Endothelial cell of umbilical vein (primary cell): Measurements from ENCODE around the gene ATOSB.

Experiments used
- EZH2 ChIP-seq: IDR thresholded peaks from 2 replicates; pipeline ENCODE4 v1.6.1; 2012; ENCODE audit warnings: borderline replicate concordance, low read depth, mild to moderate bottlenecking, moderate library complexity, low read length, inconsistent platforms; ENCODE audit not compliant: severe bottlenecking
- FOS ChIP-seq: IDR thresholded peaks from 2 replicates; pipeline ENCODE4 v1.6.1; 2011; ENCODE audit warnings: mild to moderate bottlenecking, low read length, moderate library complexity, borderline replicate concordance; ENCODE audit not compliant: insufficient read depth
- GATA2 ChIP-seq: IDR thresholded peaks from 2 replicates; pipeline ENCODE4 v1.7.0; 2011; ENCODE audit warnings: low read depth, mild to moderate bottlenecking, moderate library complexity, mixed read lengths, low read length; ENCODE audit not compliant: insufficient read length, insufficient read depth
- JUN ChIP-seq: IDR thresholded peaks from 2 replicates; pipeline ENCODE4 v1.6.1; 2011; ENCODE audit warnings: borderline replicate concordance, low read depth; ENCODE audit not compliant: insufficient read length, insufficient read depth
- MYC ChIP-seq: IDR thresholded peaks from one replicate; pipeline ENCODE4 v1.6.1; 2011; ENCODE audit warnings: mild to moderate bottlenecking, low read depth, low read length
- POLR2A ChIP-seq: IDR thresholded peaks from 2 replicates; pipeline ENCODE4 v1.6.1; 2012; ENCODE audit warnings: low read depth, mild to moderate bottlenecking, control low read depth, low read length
- POLR2AphosphoS5 ChIP-seq: IDR thresholded peaks from 2 replicates; pipeline ENCODE4 v1.6.1; 2012; ENCODE audit warnings: low read depth, mild to moderate bottlenecking, control low read depth, low read length, moderate library complexity; ENCODE audit not compliant: insufficient read depth
- TF ChIP-seq, protein P1 (sequence below), 2 donors: IDR thresholded peaks; 1 replicate in 1 of 2; 2 replicates in 1 of 2; pipeline ENCODE4 v1.5.1; 2011; ENCODE audit warnings: low read length in 2 of 2, mild to moderate bottlenecking in 2 of 2, moderate library complexity in 2 of 2, control low read depth in 1 of 2, inconsistent platforms in 1 of 2, low read depth in 1 of 2; ENCODE audit not compliant: insufficient read depth in 1 of 2; ENCODE audit errors: extremely low read depth in 1 of 2
- TF ChIP-seq, protein P2 (sequence below): IDR thresholded peaks from 2 replicates; pipeline ENCODE4 v1.6.1; 2011; ENCODE audit not compliant: insufficient read depth, insufficient read length

DNA sequence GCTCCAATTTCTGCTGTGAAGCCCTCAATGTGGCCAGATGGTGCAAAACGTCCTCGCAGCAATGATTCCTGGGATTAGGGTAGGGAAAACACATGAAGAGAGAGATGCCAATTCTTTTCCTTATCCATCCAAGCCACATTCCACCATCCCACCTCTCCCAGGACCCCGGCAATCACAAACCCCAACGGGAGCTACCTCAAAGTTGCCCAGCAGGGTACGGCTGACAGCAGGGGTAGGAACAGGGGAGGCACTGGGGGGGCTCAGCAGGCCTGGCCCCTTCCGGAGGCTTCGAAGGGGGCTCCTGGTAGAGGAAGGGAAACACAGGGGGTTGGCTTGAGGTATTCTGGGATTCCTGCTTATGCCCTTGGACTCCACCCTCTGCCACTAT is 9.3 kb downstream of the ATOSB start:
- TF ChIP-seq POLR2A, result no peak
- TF ChIP-seq, protein P1, sequence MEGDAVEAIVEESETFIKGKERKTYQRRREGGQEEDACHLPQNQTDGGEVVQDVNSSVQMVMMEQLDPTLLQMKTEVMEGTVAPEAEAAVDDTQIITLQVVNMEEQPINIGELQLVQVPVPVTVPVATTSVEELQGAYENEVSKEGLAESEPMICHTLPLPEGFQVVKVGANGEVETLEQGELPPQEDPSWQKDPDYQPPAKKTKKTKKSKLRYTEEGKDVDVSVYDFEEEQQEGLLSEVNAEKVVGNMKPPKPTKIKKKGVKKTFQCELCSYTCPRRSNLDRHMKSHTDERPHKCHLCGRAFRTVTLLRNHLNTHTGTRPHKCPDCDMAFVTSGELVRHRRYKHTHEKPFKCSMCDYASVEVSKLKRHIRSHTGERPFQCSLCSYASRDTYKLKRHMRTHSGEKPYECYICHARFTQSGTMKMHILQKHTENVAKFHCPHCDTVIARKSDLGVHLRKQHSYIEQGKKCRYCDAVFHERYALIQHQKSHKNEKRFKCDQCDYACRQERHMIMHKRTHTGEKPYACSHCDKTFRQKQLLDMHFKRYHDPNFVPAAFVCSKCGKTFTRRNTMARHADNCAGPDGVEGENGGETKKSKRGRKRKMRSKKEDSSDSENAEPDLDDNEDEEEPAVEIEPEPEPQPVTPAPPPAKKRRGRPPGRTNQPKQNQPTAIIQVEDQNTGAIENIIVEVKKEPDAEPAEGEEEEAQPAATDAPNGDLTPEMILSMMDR (IDR thresholded peaks at IDR 0.05; ENCODE audit: extremely low read depth in 1 of 2, insufficient read depth in 1 of 2, low read depth in 1 of 2, low read length in 2 of 2), result no peak
- TF ChIP-seq MYC, result no peak
- no peak for TF ChIP-seq EZH2
- TF ChIP-seq, protein P2, sequence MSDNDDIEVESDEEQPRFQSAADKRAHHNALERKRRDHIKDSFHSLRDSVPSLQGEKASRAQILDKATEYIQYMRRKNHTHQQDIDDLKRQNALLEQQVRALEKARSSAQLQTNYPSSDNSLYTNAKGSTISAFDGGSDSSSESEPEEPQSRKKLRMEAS, result no peak
- no peak for TF ChIP-seq JUN
- TF ChIP-seq POLR2AphosphoS5, result no peak
- no peak for TF ChIP-seq FOS
- TF ChIP-seq GATA2, result no peak
